Motor neuron (in vitro differentiated cells): Measurements from ENCODE around the gene EIF5. TPM values are rescaled to one million over a fixed set of nuclear protein-coding genes. Genes with fewer than 3 reads are reported as not detected.

Experiments used
- ATAC-seq, 8 experiments: fragments of 200-7000 bp; cut with Tn5 transposase; replicated peaks in 6 of 8; 2 replicates each; pipeline ENCODE4 v1.8.0; 2021; ENCODE audit warnings: mild to moderate bottlenecking in 8 of 8, moderate library complexity in 8 of 8
- H3K27ac ChIP-seq, 2 donors: fragments of 250-450 bp; sonication (Bioruptor Pico); 2 replicates each; pipeline ENCODE4 v1.9.0; 2021; ENCODE audit warnings: antibody characterized with exemption in 2 of 2, mild to moderate bottlenecking in 2 of 2, moderate library complexity in 1 of 2
- H3K4me1 ChIP-seq, 2 donors: fragments of 250-450 bp; sonication (Bioruptor Pico); replicated peaks in 1 of 2; 2 replicates each; pipeline ENCODE4 v1.6.1; 2021; ENCODE audit warnings: antibody characterized with exemption in 2 of 2, mild to moderate bottlenecking in 2 of 2, moderate library complexity in 1 of 2
- H3K4me3 ChIP-seq, 5 donors: fragments of 250-450 bp; sonication (Bioruptor Pico); 2 replicates each; pipeline ENCODE4 v1.9.0; 2021; ENCODE audit warnings: antibody characterized with exemption in 5 of 5, mild to moderate bottlenecking in 5 of 5, moderate library complexity in 4 of 5
- WGBS, 10 experiments: fragments of 450-650 bp; shearing (Covaris generic); methylation state at CpG; one replicate each; pipeline ENCODE4 v1.0.0; 2022; 5-methylcytosine and 5-hydroxymethylcytosine counted together
- in situ Hi-C, 9 experiments: fragments of 400-800 bp; cut with MboI; loops; one replicate each; pipeline ENCODE4 v1.15.0; 2021; ENCODE audit warnings: low sequenced_read_pairs in 9 of 9, low pct_unique_long_range_greater_than_20kb in 2 of 9; ENCODE audit not compliant: unreplicated experiment in 9 of 9
- total RNA-seq, 8 experiments: library from RNA; unstranded; fragments of 300-600 nt; gene quantifications; 2 replicates each; pipeline versions ENCODE4 v1.2.3 to v1.2.4, GENCODE V29; 2022

The EIF5 gene
- total RNA-seq, 8 experiments from 2014 or later, result 86.5 to 192 (median 139) TPM

- in situ Hi-C loops, result no loop called here
- no peak for ATAC-seq
- no peak overlapping the region for H3K27ac ChIP-seq
- H3K4me1 ChIP-seq, result peaks cover 4 to 5% of the 10 kb centered on the region in 2 donors
- H3K4me3 ChIP-seq, result no peak overlapping the region
- 20 to 100% (median 60%) methylated on average over 1 to 10 of the region's 23 CpGs; no CpG with 5 or more reads in 3 of the 10 experiments for WGBS, 10 experiments
Measured at GRCh38 chr14:103372017-103372416, 38.0 kb downstream of the EIF5 start.

GRCh38 chr14:103372552-103373304 is 38.7 kb downstream of the EIF5 start:
- H3K4me1 ChIP-seq, result peaks cover 4 to 5% of the 10 kb centered on the region in 2 donors
- no peak overlapping the region for H3K27ac ChIP-seq
- peak; percentile 50 to 100 (median 99) for ATAC-seq
- H3K4me3 ChIP-seq, result no peak overlapping the region
- WGBS, 10 experiments, result 27 to 64% (median 54%) methylated on average over 5 to 10 of the region's 11 CpGs
- in situ Hi-C loops, result no loop called here

GRCh38 chr14:103374121-103374520 is 40.1 kb downstream of the EIF5 start:
- Histone ChIP-seq H3K27ac (no peak overlapping the region), H3K4me3 (no peak overlapping the region), H3K4me1 (peaks cover 4 to 5% of the 10 kb centered on the region in 2 donors)
- in situ Hi-C loops, result no loop called here
- WGBS, 10 experiments, result 76 to 100% (median 80%) methylated on average over 2 to 7 of the region's 11 CpGs; no CpG with 5 or more reads in 2 of the 10 experiments
- ATAC-seq, result no peak

GRCh38 chr14:103377522-103378037 is 43.5 kb downstream of the EIF5 start:
- ATAC-seq, result no peak
- Histone ChIP-seq H3K27ac (no peak overlapping the region), H3K4me1 (peaks cover under 1 to 2% of the 10 kb centered on the region in 2 donors), H3K4me3 (no peak overlapping the region)
- 54 to 100% (median 87%) methylated on average over 1 to 2 of the region's 2 CpGs; no CpG with 5 or more reads in 6 of the 10 experiments for WGBS, 10 experiments
- in situ Hi-C loops, result no loop called here

- H3K27ac ChIP-seq, result no peak overlapping the region
- in situ Hi-C loops, result no loop called here
- no peak for ATAC-seq
- H3K4me3 ChIP-seq, result no peak overlapping the region
- 63 to 93% (median 77%) methylated on average over 1 to 9 of the region's 14 CpGs; no CpG with 5 or more reads in 3 of the 10 experiments for WGBS, 10 experiments
- no peaks in the 10 kb centered on the region for H3K4me1 ChIP-seq
Measured at GRCh38 chr14:103378038-103378854, 44.2 kb downstream of the EIF5 start.

- no peaks in the 10 kb centered on the region for H3K4me1 ChIP-seq
- 0 to 50% (median 30%) methylated on average over 1 to 2 of the region's 2 CpGs; no CpG with 5 or more reads in 4 of the 10 experiments for WGBS, 10 experiments
- no peak overlapping the region for H3K4me3 ChIP-seq
- H3K27ac ChIP-seq, result no peak overlapping the region
- ATAC-seq, result no peak
- in situ Hi-C loops, result no loop called here
Measured at GRCh38 chr14:103380719-103381377, 46.8 kb downstream of the EIF5 start.

- WGBS, 10 experiments, result 7 to 100% (median 70%) methylated on average over 2 to 4 of the region's 4 CpGs; no CpG with 5 or more reads in 2 of the 10 experiments
- H3K4me1 ChIP-seq, result peaks cover under 1 to 6% of the 10 kb centered on the region in 2 donors
- ATAC-seq, result peak in 2 of 8 experiments; percentile 3 to 7
- in situ Hi-C loops, result no loop called here
- no peak overlapping the region for H3K4me3 ChIP-seq
- H3K27ac ChIP-seq, result no peak overlapping the region
Measured at GRCh38 chr14:103382376-103382775, 48.3 kb downstream of the EIF5 start.

- Histone ChIP-seq H3K4me3 (peak overlapping the region; percentile 79 to 97 (median 83)), H3K4me1 (peaks cover 6 to 19% of the 10 kb centered on the region in 2 donors), H3K27ac (peak overlapping the region; percentile 66 to 93)
- in situ Hi-C loops, result no loop called here
- peak; percentile 17 to 59 (median 56) for ATAC-seq
- WGBS, 10 experiments, result 3 to 76% (median 30%) methylated on average over 2 to 6 of the region's 31 CpGs; no CpG with 5 or more reads in 6 of the 10 experiments
Measured at GRCh38 chr14:103384450-103385151, 50.6 kb downstream of the EIF5 start.

GRCh38 chr14:103385152-103385928 is 51.3 kb downstream of the EIF5 start, which contains the start of gene MARK3:
MARK3 (plus strand) TSS chr14:103385415; CDS start chr14:103386030, 615 bp downstream.
- Histone ChIP-seq H3K4me3 (peak within 1 kb of the TSS; percentile 79 to 97 (median 83)), H3K4me1 (peaks cover 6 to 19% of the 10 kb centered on the region in 2 donors), H3K27ac (peak within 1 kb of the TSS; percentile 93 to 95)
- 0 to 2% (median 1%) methylated on average over 3 to 19 of the region's 91 CpGs; no CpG with 5 or more reads in 6 of the 10 experiments for WGBS, 10 experiments
- in situ Hi-C loops, result no loop called here
- ATAC-seq, result peak; percentile 90 to 99 (median 98)

GRCh38 chr14:103385929-103386712 is 52.1 kb downstream of the EIF5 start:
- H3K27ac ChIP-seq, result peak overlapping the region; percentile 93 to 95
- in situ Hi-C loops, result no loop called here
- ATAC-seq, result peak in 1 of 8 experiments; percentile 0
- H3K4me3 ChIP-seq, result peak overlapping the region; percentile 79 to 97 (median 83)
- peaks cover 6 to 19% of the 10 kb centered on the region in 2 donors for H3K4me1 ChIP-seq
- 0 to 1% (median 0%) methylated on average over 1 to 22 of the region's 44 CpGs for WGBS, 10 experiments
